HFFc6 (cell line): ENCODE data around the gene PFN4. TPM values are rescaled to one million over a fixed set of nuclear protein-coding genes. Genes with fewer than 3 reads are reported as not detected.
"Not testable (repeated sequence)": the region's sequence is repeated elsewhere in the genome, so short reads cannot be mapped to it uniquely, and the experiment has no call there.

Source experiments
- DNase-seq: peaks from one replicate; pipeline ENCODE4 v3.0.0-alpha.2; 2018
- H3K27ac Mint-ChIP-seq: 2 replicates; pipeline ENCODE4 v1.8.0; 2020; ENCODE audit warnings: mild to moderate bottlenecking, mixed read lengths
- H3K27me3 Mint-ChIP-seq: 2 replicates; pipeline ENCODE4 v1.8.0; 2021; ENCODE audit warnings: mild to moderate bottlenecking, moderate library complexity, mixed read lengths; ENCODE audit not compliant: insufficient read depth
- H3K36me3 Mint-ChIP-seq: 2 replicates; pipeline ENCODE4 v1.8.0; 2021; ENCODE audit warnings: low read depth, mixed read lengths
- H3K4me1 Mint-ChIP-seq: 2 replicates; pipeline ENCODE4 v1.8.0; 2020; ENCODE audit warnings: low read depth, mixed read lengths
- H3K4me3 Mint-ChIP-seq: 2 replicates; pipeline ENCODE4 v1.8.0; 2020; ENCODE audit warnings: mild to moderate bottlenecking, moderate library complexity, mixed read lengths
- H3K9me3 Mint-ChIP-seq: 2 replicates; pipeline ENCODE4 v1.8.0; 2020; ENCODE audit warnings: mild to moderate bottlenecking, mixed read lengths
- total RNA-seq, 6 experiments: library from RNA; stranded (reverse); fragmentation: NEBNext Ultra II Directional; extraction: Animal tissue kit (Norgen Biotek cat#: 25700); gene quantifications; 2 replicates in 1 of 6; 3 replicates in 5 of 6; pipeline ENCODE4 v1.2.3, GENCODE V29; 2021
- TF ChIP-seq, protein P1 (sequence below): fragments of 200-600 bp; sonication (generic); IDR thresholded peaks from 2 replicates; pipeline ENCODE4 v1.5.0; 2021; ENCODE audit warnings: antibody characterized with exemption, mild to moderate bottlenecking

The PFN4 gene
- total RNA-seq, 6 experiments from 2014 or later, result 0.64 to 1.1 (median 0.90) TPM

GRCh38 chr2:24104906-24105305 lies 18.2 kb downstream of the PFN4 start:
- TF ChIP-seq, protein P1, sequence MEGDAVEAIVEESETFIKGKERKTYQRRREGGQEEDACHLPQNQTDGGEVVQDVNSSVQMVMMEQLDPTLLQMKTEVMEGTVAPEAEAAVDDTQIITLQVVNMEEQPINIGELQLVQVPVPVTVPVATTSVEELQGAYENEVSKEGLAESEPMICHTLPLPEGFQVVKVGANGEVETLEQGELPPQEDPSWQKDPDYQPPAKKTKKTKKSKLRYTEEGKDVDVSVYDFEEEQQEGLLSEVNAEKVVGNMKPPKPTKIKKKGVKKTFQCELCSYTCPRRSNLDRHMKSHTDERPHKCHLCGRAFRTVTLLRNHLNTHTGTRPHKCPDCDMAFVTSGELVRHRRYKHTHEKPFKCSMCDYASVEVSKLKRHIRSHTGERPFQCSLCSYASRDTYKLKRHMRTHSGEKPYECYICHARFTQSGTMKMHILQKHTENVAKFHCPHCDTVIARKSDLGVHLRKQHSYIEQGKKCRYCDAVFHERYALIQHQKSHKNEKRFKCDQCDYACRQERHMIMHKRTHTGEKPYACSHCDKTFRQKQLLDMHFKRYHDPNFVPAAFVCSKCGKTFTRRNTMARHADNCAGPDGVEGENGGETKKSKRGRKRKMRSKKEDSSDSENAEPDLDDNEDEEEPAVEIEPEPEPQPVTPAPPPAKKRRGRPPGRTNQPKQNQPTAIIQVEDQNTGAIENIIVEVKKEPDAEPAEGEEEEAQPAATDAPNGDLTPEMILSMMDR, result no peak
- Mint-ChIP-seq H3K27ac (no peak overlapping the region), H3K4me1 (peaks cover 27% of the 10 kb centered on the region), H3K36me3 (peaks cover 18% of the 10 kb centered on the region), H3K9me3 (peaks cover 4% of the 10 kb centered on the region; the same call in 1 of the 2 replicates), H3K27me3 (no peaks in the 10 kb centered on the region), H3K4me3 (no peak overlapping the region)
- no peak for DNase-seq

- H3K9me3 Mint-ChIP-seq, result peaks cover 4% of the 10 kb centered on the region; the same call in 1 of the 2 replicates
- DNase-seq, result no peak
Observed at GRCh38 chr2:24104110-24104650, 19.0 kb downstream of the PFN4 start.

GRCh38 chr2:24102677-24103076 lies 20.5 kb downstream of the PFN4 start:
- TF ChIP-seq, protein P1, result no peak
- Mint-ChIP-seq H3K4me1 (peaks cover 10% of the 10 kb centered on the region), H3K27me3 (no peaks in the 10 kb centered on the region), H3K9me3 (peaks cover 4% of the 10 kb centered on the region; the same call in 1 of the 2 replicates), H3K27ac (no peak overlapping the region), H3K36me3 (peaks cover 13% of the 10 kb centered on the region; the same call in 1 of the 2 replicates), H3K4me3 (no peak overlapping the region)
- DNase-seq, result no peak

More at GRCh38 chr2:24104110-24104650, 19.0 kb downstream of the PFN4 start:
- Mint-ChIP-seq H3K27me3 (no peaks in the 10 kb centered on the region), H3K4me3 (no peak overlapping the region), H3K27ac (no peak overlapping the region), H3K36me3 (peaks cover 23% of the 10 kb centered on the region), H3K4me1 (peaks cover 25% of the 10 kb centered on the region)
- TF ChIP-seq, protein P1, result no peak

DNA sequence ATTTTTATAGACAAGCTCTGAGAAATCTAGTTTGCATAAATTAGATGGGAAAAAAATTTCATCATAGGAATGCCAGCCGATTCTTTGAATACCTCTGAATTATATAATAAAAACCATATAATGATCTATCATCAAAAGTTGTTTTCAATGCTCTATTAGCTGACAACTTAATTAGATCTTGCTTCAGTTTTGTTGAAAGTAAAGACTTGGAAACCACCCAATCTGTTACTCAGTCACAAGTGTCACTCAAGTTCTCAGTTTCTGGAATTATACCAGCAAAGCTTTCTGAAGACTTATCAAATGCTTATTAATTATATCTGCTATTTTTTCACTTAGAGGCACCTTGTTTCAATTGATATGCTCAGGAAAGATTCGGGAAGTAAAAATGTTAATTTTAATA lies 21.1 kb downstream of the PFN4 start:
- no peak for DNase-seq
- H3K27me3 Mint-ChIP-seq, result no peaks in the 10 kb centered on the region
- H3K4me3 Mint-ChIP-seq, result no peak overlapping the region
- TF ChIP-seq, protein P1, result no peak
- peaks cover 15% of the 10 kb centered on the region; the same call in 1 of the 2 replicates for H3K36me3 Mint-ChIP-seq
- H3K9me3 Mint-ChIP-seq, result peaks cover 4% of the 10 kb centered on the region; the same call in 1 of the 2 replicates
- H3K27ac Mint-ChIP-seq, result no peak overlapping the region
- H3K4me1 Mint-ChIP-seq, result peaks cover 8% of the 10 kb centered on the region

- peaks cover 19% of the 10 kb centered on the region; the same call in 1 of the 2 replicates for H3K36me3 Mint-ChIP-seq
- H3K27ac Mint-ChIP-seq, DNase-seq, H3K9me3 Mint-ChIP-seq, H3K27me3 Mint-ChIP-seq, H3K4me1 Mint-ChIP-seq, H3K4me3 Mint-ChIP-seq: not testable (repeated sequence)
Observed at GRCh38 chr2:24100732-24101131, 22.4 kb downstream of the PFN4 start.

GRCh38 chr2:24095171-24095677 lies 27.9 kb downstream of the PFN4 start:
- H3K4me3 Mint-ChIP-seq, DNase-seq, H3K27ac Mint-ChIP-seq, H3K4me1 Mint-ChIP-seq, H3K27me3 Mint-ChIP-seq, H3K9me3 Mint-ChIP-seq: not testable (repeated sequence)
- H3K36me3 Mint-ChIP-seq, result peaks cover 19% of the 10 kb centered on the region; the same call in 1 of the 2 replicates

DNA sequence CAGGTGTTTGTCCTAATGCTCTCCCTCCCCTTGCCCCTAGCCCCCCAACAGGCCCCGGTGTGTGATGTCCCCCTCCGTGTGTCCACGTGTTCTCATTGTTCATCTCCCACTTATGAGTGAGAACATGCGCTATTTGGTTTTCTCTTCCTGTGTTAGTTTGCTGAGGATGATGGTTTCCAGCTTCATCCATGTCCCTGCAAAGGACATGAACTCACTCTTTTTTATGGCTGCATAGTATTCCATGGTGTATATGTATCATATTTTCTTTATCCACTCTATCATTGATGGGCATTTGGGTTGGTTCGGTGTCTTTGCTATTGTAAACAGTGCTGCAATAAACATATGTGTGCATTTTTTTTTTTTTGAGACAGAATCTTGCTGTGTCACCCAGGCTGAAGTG lies 29.9 kb downstream of the PFN4 start:
- H3K4me1 Mint-ChIP-seq, DNase-seq, H3K4me3 Mint-ChIP-seq, H3K27me3 Mint-ChIP-seq, H3K9me3 Mint-ChIP-seq, H3K27ac Mint-ChIP-seq: not testable (repeated sequence)
- H3K36me3 Mint-ChIP-seq, result peaks cover 14% of the 10 kb centered on the region; the same call in 1 of the 2 replicates
